IMR-90 (cell line): Measurements from ENCODE around the gene LAMC2. TPM values are rescaled to one million over a fixed set of nuclear protein-coding genes. Genes with fewer than 3 reads are reported as not detected.
A peak's percentile ranks its signal among the peaks of the same experiment; 100 is the strongest.

ENCODE experiments used
- ATAC-seq: fragments of 200-7000 bp; cut with Tn5 transposase; 2 replicates; pipeline ENCODE4 v1.9.1; 2020; ENCODE audit warnings: low read depth, mild to moderate bottlenecking, moderate library complexity
- BruUV-seq: library from RNA; stranded (reverse); fragments of 400-500 nt; replicated peaks from 2 replicates; lab custom pipeline; 2021; lab: Mats Ljungman, UMichigan
- CTCF ChIA-PET: fragments of 300-600 bp; formaldehyde crosslinking; extraction: SDS; loops from one replicate; lab custom pipeline; 2021; ENCODE audit warnings: antibody characterized with exemption; lab: Yijun Ruan, JAX
- POLR2A ChIA-PET: fragments of 300-600 bp; sonication (Branson Sonifier 250); formaldehyde crosslinking; loops from one replicate; lab custom pipeline; 2022; ENCODE audit warnings: antibody characterized with exemption; ENCODE audit not compliant: unreplicated experiment; lab: Charles Lee
- DNase-seq: peaks from one replicate; pipeline ENCODE4 v3.0.0; 2013
- H2AFZ ChIP-seq: replicated peaks from 2 replicates; pipeline ENCODE3; 2013; ENCODE audit warnings: low read length, mild to moderate bottlenecking; ENCODE audit not compliant: poor library complexity
- H2AK5ac ChIP-seq: 2 replicates; pipeline ENCODE4 v1.6.1; 2013; ENCODE audit warnings: low read depth, low read length, inconsistent platforms
- H2AK9ac ChIP-seq: replicated peaks from 2 replicates; pipeline ENCODE3; 2013; ENCODE audit warnings: mild to moderate bottlenecking, low read depth, low read length, moderate library complexity; ENCODE audit not compliant: poor library complexity
- H2BK120ac ChIP-seq: 2 replicates; pipeline ENCODE4 v1.6.1; 2013; ENCODE audit warnings: low read depth, low read length, inconsistent platforms
- H2BK15ac ChIP-seq: 3 replicates; pipeline ENCODE4 v1.6.1; 2013; ENCODE audit warnings: low read depth, low read length, inconsistent platforms
- H2BK20ac ChIP-seq: 2 replicates; pipeline ENCODE4 v1.6.1; 2013; ENCODE audit warnings: low read depth, mild to moderate bottlenecking, inconsistent platforms, low read length, moderate library complexity
- H2BK5ac ChIP-seq: 2 replicates; pipeline ENCODE4 v1.6.1; 2013; ENCODE audit warnings: mild to moderate bottlenecking, low read depth, low read length, inconsistent platforms; ENCODE audit not compliant: poor library complexity, severe bottlenecking
- H3K14ac ChIP-seq: replicated peaks from 2 replicates; pipeline ENCODE4 v1.6.1; 2013; ENCODE audit warnings: low read depth, low read length, inconsistent platforms
- H3K18ac ChIP-seq: 2 replicates; pipeline ENCODE4 v1.6.1; 2013; ENCODE audit warnings: low read depth, low read length, control low read depth
- H3K23ac ChIP-seq: 2 replicates; pipeline ENCODE4 v1.6.1; 2013; ENCODE audit warnings: low read depth, low read length, inconsistent platforms
- H3K27ac ChIP-seq: 2 replicates; pipeline ENCODE4 v1.5.1; 2013; ENCODE audit warnings: mild to moderate bottlenecking, control low read depth, low read length; ENCODE audit not compliant: insufficient read depth
- H3K27me3 ChIP-seq: 2 replicates; pipeline ENCODE4 v1.6.1; 2013; ENCODE audit warnings: low read length; ENCODE audit not compliant: control insufficient read depth, insufficient read depth
- H3K36me3 ChIP-seq: 2 replicates; pipeline ENCODE4 v1.6.1; 2013; ENCODE audit warnings: low read length, mixed read lengths; ENCODE audit not compliant: control insufficient read depth, insufficient read depth
- H3K4ac ChIP-seq: 2 replicates; pipeline ENCODE4 v1.6.1; 2013; ENCODE audit warnings: low read depth, low read length, inconsistent platforms
- H3K4me1 ChIP-seq: 2 replicates; pipeline ENCODE4 v1.6.1; 2013; ENCODE audit warnings: low read length, mixed read lengths; ENCODE audit not compliant: control insufficient read depth, insufficient read depth
- H3K4me2 ChIP-seq: 2 replicates; pipeline ENCODE4 v1.6.1; 2013; ENCODE audit warnings: low read depth, mild to moderate bottlenecking, control low read depth, low read length, moderate library complexity
- H3K4me3 ChIP-seq: 2 replicates; pipeline ENCODE4 v1.5.1; 2013; ENCODE audit warnings: low read depth, mild to moderate bottlenecking, control low read depth, low read length, moderate library complexity; ENCODE audit not compliant: insufficient read depth
- H3K56ac ChIP-seq: 2 replicates; pipeline ENCODE4 v1.6.1; 2013; ENCODE audit warnings: low read length, inconsistent platforms; ENCODE audit not compliant: insufficient read depth; ENCODE audit errors: extremely low read depth
- H3K79me1 ChIP-seq, 2 experiments: 2 replicates each; pipeline ENCODE4 v1.6.1; 2013; ENCODE audit warnings: low read length in 2 of 2, inconsistent platforms in 1 of 2, low read depth in 1 of 2
- H3K9ac ChIP-seq: 2 replicates; pipeline ENCODE4 v1.6.1; 2013; ENCODE audit warnings: low read depth, low read length, control low read depth
- H3K9me1 ChIP-seq: 2 replicates; pipeline ENCODE4 v1.6.1; 2013; ENCODE audit warnings: low read length, inconsistent platforms; ENCODE audit not compliant: insufficient read depth
- H3K9me3 ChIP-seq: 2 replicates; pipeline ENCODE4 v1.6.1; 2013; ENCODE audit warnings: low read length; ENCODE audit not compliant: control insufficient read depth, insufficient read depth
- H4K20me1 ChIP-seq: 2 replicates; pipeline ENCODE4 v1.6.1; 2013; ENCODE audit warnings: low read length, inconsistent platforms; ENCODE audit not compliant: insufficient read depth
- H4K5ac ChIP-seq: 2 replicates; pipeline ENCODE4 v1.6.1; 2013; ENCODE audit warnings: mild to moderate bottlenecking, low read depth, low read length, control low read depth
- H4K8ac ChIP-seq, 2 experiments: 2 replicates each; pipeline ENCODE4 v1.6.1; 2013; ENCODE audit warnings: low read depth in 2 of 2, low read length in 2 of 2, control low read depth in 1 of 2, inconsistent platforms in 1 of 2
- H4K91ac ChIP-seq: 2 replicates; pipeline ENCODE4 v1.6.1; 2013; ENCODE audit warnings: low read depth, low read length, inconsistent platforms; ENCODE audit not compliant: insufficient read depth
- BHLHE40 ChIP-seq: fragments of 150-350 bp; IDR thresholded peaks from 2 replicates; pipeline ENCODE4 v1.6.1; 2016; ENCODE audit warnings: mild to moderate bottlenecking, low read depth, low read length
- MAFK ChIP-seq: IDR thresholded peaks from 2 replicates; pipeline ENCODE4 v1.6.1; 2012; ENCODE audit warnings: low read depth, low read length, improper control_type of control experiment
- MAZ ChIP-seq: IDR thresholded peaks from 2 replicates; pipeline ENCODE4 v1.6.1; 2012; ENCODE audit warnings: low read depth, mild to moderate bottlenecking, low read length, improper control_type of control experiment, moderate library complexity, borderline replicate concordance
- MXI1 ChIP-seq: IDR thresholded peaks from 2 replicates; pipeline ENCODE4 v1.6.1; 2012; ENCODE audit warnings: low read depth, mild to moderate bottlenecking, low read length, moderate library complexity, borderline replicate concordance
- NFE2L2 ChIP-seq: fragments of 150-350 bp; IDR thresholded peaks from 2 replicates; pipeline ENCODE4 v1.6.1; 2016; ENCODE audit warnings: low read depth, mild to moderate bottlenecking, low read length
- POLR2A ChIP-seq: IDR thresholded peaks from 2 replicates; pipeline ENCODE4 v1.6.1; 2012; ENCODE audit warnings: mild to moderate bottlenecking, low read depth, low read length
- RAD21 ChIP-seq: IDR thresholded peaks from 2 replicates; pipeline ENCODE4 v1.6.1; 2012; ENCODE audit warnings: low read length, improper control_type of control experiment
- RCOR1 ChIP-seq: IDR thresholded peaks from 2 replicates; pipeline ENCODE4 v1.6.1; 2012; ENCODE audit warnings: mild to moderate bottlenecking, low read length, improper control_type of control experiment; ENCODE audit not compliant: insufficient replicate concordance
- RFX5 ChIP-seq: IDR thresholded peaks from 2 replicates; pipeline ENCODE4 v1.8.0; 2012; ENCODE audit warnings: low read depth, mild to moderate bottlenecking, low read length, moderate library complexity
- WGBS, 2 experiments: methylation state at CpG; one replicate each; pipeline versions ENCODE4 v1.1.5 to v1.1.7; 2013; ENCODE audit warnings: missing lambda C conversion rate in 2 of 2; ENCODE audit not compliant: insufficient read length in 1 of 2; ENCODE audit errors: extremely low coverage in 2 of 2; 5-methylcytosine and 5-hydroxymethylcytosine counted together
- dilution Hi-C: fragments of 300-500 bp; cut with HindIII; formaldehyde crosslinking; loops from one replicate; pipeline ENCODE4 v1.14.3; 2018; ENCODE audit warnings: low sequenced_read_pairs; ENCODE audit not compliant: unreplicated experiment
- in situ Hi-C: fragments of 300-500 bp; cut with MboI; formaldehyde crosslinking; loops from 3 replicates; pipeline ENCODE4 v1.14.3; 2019; ENCODE audit warnings: low sequenced_read_pairs, inconsistent platforms, mixed read lengths
- intact Hi-C: fragments of 100-400 bp; cut with micrococcal nuclease; formaldehyde crosslinking; loops from 2 replicates; pipeline ENCODE4 v1.10.0; 2022
- polyA plus RNA-seq, 3 experiments: library from polyadenylated mRNA; depleted of rRNA; stranded (reverse); fragments of >200 nt; gene quantifications; 2 replicates each; pipeline ENCODE4 v1.2.3, GENCODE V29; 2012; ENCODE audit warnings: low replicate concordance in 1 of 3
- total RNA-seq: library from RNA; depleted of rRNA; stranded (reverse); fragments of >200 nt; gene quantifications from 2 replicates; pipeline ENCODE4 v1.2.3, GENCODE V29; 2012
- TF ChIP-seq, protein P1 (sequence below): fragments of 150-350 bp; IDR thresholded peaks from 2 replicates; pipeline ENCODE4 v1.6.1; 2016; ENCODE audit warnings: low read depth, mild to moderate bottlenecking, low read length, moderate library complexity, borderline replicate concordance
- TF ChIP-seq, protein P2 (sequence below): fragments of 150-350 bp; IDR thresholded peaks from 2 replicates; pipeline ENCODE4 v1.6.1; 2017; ENCODE audit warnings: mild to moderate bottlenecking, antibody characterized with exemption, low read length, low read depth
- TF ChIP-seq, protein P3 (sequence below): conservative IDR thresholded peaks from 2 replicates; pipeline ENCODE4 v1.5.1; 2012; ENCODE audit warnings: mild to moderate bottlenecking, low read depth, low read length, improper control_type of control experiment

The LAMC2 gene
- total and polyA plus RNA-seq, 2 of the 4 experiments (the other 2 are of a cell fraction), result 2.3 to 2.8 TPM

DNA sequence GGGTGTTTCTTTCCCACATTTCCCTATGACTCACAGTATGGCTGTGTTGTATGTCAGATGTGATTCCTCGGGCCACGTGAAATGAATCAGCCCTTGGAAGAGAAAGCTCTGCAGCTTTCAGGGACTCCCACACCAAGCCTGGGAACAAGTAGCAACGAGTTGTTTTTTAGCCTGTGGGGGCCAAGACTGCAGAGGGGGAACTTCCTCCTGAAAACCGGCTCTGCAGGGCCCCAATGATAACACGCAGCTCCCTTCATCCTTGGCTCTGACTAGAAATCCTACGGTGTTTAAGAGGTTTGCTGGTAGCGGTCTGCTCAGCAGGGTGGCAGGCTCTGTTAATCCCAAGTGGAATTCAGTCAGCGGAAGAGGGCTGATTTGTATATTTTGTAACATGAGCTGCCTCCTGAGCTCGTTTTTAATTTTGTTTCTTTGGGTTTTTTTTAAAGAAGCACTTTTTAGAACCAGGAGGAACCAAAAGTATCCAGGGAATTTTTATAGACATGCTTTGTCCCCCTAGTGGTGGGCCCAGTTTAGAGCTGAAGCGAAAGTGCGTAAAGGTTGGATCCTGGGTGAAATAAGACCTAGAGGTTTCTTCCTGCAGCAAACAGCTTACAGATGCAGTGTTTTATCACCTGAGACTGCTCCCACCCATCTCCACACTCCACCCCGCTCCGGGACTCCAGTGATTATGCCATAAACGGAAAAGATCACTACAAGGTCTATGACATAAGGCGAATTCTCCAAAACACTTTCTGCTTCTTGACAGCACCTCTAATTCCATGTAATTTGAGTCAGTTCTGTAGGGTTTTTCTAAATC, 48.8 kb downstream of the LAMC2 start:
- no peaks in the 10 kb centered on the region for H3K36me3 ChIP-seq
- peak overlapping the region; percentile 33 for H4K5ac ChIP-seq
- intact Hi-C loops, result loop anchor here (1.0 to 5.0 kb wide), 4 partner anchors 36 to 273 kb away; partner anchors contain the start of gene LAMC1
- H2BK15ac ChIP-seq, result peak overlapping the region; percentile 78
- peak overlapping the region; percentile 53 for H3K4ac ChIP-seq
- DNase-seq, result peak; percentile 98
- no TSS peak for BruUV-seq
- H2AK9ac ChIP-seq, result peak overlapping the region; percentile 70
- WGBS, 2 experiments, result 12% methylated on average over 7 of the region's 15 CpGs; no CpG with 5 or more reads in 1 of the 2 experiments
- H3K9me1 ChIP-seq, result peaks cover 13% of the 10 kb centered on the region
- peak overlapping the region; percentile 78 for H3K4me2 ChIP-seq
- peak overlapping the region; percentile 88 for H2BK120ac ChIP-seq
- H4K91ac ChIP-seq, result peak overlapping the region; percentile 67
- peak overlapping the region; percentile 76 for H3K56ac ChIP-seq
- dilution Hi-C loops, result no loop called here
- peak overlapping the region; percentile 87 for H3K14ac ChIP-seq
- peaks cover 13% of the 10 kb centered on the region for H3K4me1 ChIP-seq
- H3K27me3 ChIP-seq, result no peaks in the 10 kb centered on the region
- peak overlapping the region; percentile 60 for H2BK5ac ChIP-seq
- H3K4me3 ChIP-seq, result peak overlapping the region; percentile 41
- H3K18ac ChIP-seq, result peak overlapping the region; percentile 45
- peak overlapping the region; percentile 15 to 87; a peak in 3 of 4 replicates for H4K8ac ChIP-seq
- peak overlapping the region; percentile 88 for H2AFZ ChIP-seq
- H3K9ac ChIP-seq, result peak overlapping the region; percentile 63
- peak overlapping the region; percentile 76 for H2BK20ac ChIP-seq
- peak overlapping the region; percentile 93; the same call in 1 of the 2 replicates for H2AK5ac ChIP-seq
- CTCF ChIA-PET, result interaction anchor here (0.6 to 1.5 kb wide), 18 partner anchors 9 to 346 kb away, joined by 3 to 10 read pairs (median 4); no protein-coding TSS in a partner anchor
- POLR2A ChIA-PET, result interaction anchor here (0.6 to 1.0 kb wide), 3 partner anchors 36 to 86 kb away, joined by 3 to 5 read pairs (median 3); no protein-coding TSS in a partner anchor
- peak overlapping the region; percentile 76 for H3K27ac ChIP-seq
- H3K79me1 ChIP-seq, result no peaks in the 10 kb centered on the region; a peak in 1 of 4 replicates
- in situ Hi-C loops, result loop anchor here (10.0 to 25.0 kb wide), 2 partner anchors 210 to 273 kb away; partner anchors contain the start of genes LAMC1 and SHCBP1L
- H3K9me3 ChIP-seq, result no peaks in the 10 kb centered on the region
- no peaks in the 10 kb centered on the region for H4K20me1 ChIP-seq
- peak overlapping the region; percentile 54; the same call in 1 of the 2 replicates for H3K23ac ChIP-seq
- peak; percentile 89 for ATAC-seq
- TF ChIP-seq POLR2A (peak; percentile 54; the same call in 1 of the 2 replicates), MAZ (peak; percentile 8), MXI1 (peak; percentile 96), RFX5 (no peak), MAFK (no peak), NFE2L2 (peak; percentile 18; the same call in 1 of the 2 replicates), RAD21 (peak; percentile 47), BHLHE40 (peak; percentile 86), RCOR1 (no peak)
- TF ChIP-seq, protein P1, sequence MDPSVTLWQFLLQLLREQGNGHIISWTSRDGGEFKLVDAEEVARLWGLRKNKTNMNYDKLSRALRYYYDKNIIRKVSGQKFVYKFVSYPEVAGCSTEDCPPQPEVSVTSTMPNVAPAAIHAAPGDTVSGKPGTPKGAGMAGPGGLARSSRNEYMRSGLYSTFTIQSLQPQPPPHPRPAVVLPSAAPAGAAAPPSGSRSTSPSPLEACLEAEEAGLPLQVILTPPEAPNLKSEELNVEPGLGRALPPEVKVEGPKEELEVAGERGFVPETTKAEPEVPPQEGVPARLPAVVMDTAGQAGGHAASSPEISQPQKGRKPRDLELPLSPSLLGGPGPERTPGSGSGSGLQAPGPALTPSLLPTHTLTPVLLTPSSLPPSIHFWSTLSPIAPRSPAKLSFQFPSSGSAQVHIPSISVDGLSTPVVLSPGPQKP, result no peak
- TF ChIP-seq, protein P2, sequence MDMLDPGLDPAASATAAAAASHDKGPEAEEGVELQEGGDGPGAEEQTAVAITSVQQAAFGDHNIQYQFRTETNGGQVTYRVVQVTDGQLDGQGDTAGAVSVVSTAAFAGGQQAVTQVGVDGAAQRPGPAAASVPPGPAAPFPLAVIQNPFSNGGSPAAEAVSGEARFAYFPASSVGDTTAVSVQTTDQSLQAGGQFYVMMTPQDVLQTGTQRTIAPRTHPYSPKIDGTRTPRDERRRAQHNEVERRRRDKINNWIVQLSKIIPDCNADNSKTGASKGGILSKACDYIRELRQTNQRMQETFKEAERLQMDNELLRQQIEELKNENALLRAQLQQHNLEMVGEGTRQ, result peak; percentile 70
- TF ChIP-seq, protein P3, sequence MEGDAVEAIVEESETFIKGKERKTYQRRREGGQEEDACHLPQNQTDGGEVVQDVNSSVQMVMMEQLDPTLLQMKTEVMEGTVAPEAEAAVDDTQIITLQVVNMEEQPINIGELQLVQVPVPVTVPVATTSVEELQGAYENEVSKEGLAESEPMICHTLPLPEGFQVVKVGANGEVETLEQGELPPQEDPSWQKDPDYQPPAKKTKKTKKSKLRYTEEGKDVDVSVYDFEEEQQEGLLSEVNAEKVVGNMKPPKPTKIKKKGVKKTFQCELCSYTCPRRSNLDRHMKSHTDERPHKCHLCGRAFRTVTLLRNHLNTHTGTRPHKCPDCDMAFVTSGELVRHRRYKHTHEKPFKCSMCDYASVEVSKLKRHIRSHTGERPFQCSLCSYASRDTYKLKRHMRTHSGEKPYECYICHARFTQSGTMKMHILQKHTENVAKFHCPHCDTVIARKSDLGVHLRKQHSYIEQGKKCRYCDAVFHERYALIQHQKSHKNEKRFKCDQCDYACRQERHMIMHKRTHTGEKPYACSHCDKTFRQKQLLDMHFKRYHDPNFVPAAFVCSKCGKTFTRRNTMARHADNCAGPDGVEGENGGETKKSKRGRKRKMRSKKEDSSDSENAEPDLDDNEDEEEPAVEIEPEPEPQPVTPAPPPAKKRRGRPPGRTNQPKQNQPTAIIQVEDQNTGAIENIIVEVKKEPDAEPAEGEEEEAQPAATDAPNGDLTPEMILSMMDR, result peak; percentile 74
